Adipocyte (in vitro differentiated cells): ENCODE measurements around the gene WDR49.

Source experiments
- DNase-seq: peaks from one replicate; pipeline ENCODE4 v3.0.0-alpha.2; 2015; ENCODE audit warnings: low read depth
- H3K27me3 ChIP-seq: replicated peaks from 2 replicates; pipeline ENCODE4 v1.7.0; 2013; ENCODE audit warnings: mild to moderate bottlenecking, low read length, moderate library complexity; ENCODE audit not compliant: control insufficient read depth, insufficient read depth
- H3K36me3 ChIP-seq: 2 replicates; pipeline ENCODE4 v1.7.0; 2013; ENCODE audit warnings: low read length, mild to moderate bottlenecking, moderate library complexity; ENCODE audit not compliant: control insufficient read depth, insufficient read depth, severe bottlenecking
- H3K4me1 ChIP-seq: 2 replicates; pipeline ENCODE4 v1.7.0; 2013; ENCODE audit warnings: mild to moderate bottlenecking, low read length, moderate library complexity; ENCODE audit not compliant: control insufficient read depth, insufficient read depth
- H3K4me3 ChIP-seq: 2 replicates; pipeline ENCODE4 v1.7.0; 2013; ENCODE audit warnings: mild to moderate bottlenecking, low read length, moderate library complexity
- H3K9ac ChIP-seq: 2 replicates; pipeline ENCODE4 v1.7.0; 2013; ENCODE audit warnings: mild to moderate bottlenecking, low read length, moderate library complexity
- H3K9me3 ChIP-seq: 2 replicates; pipeline ENCODE4 v1.7.0; 2013; ENCODE audit warnings: mild to moderate bottlenecking, low read length, moderate library complexity; ENCODE audit not compliant: control insufficient read depth

Gene WDR49

DNA sequence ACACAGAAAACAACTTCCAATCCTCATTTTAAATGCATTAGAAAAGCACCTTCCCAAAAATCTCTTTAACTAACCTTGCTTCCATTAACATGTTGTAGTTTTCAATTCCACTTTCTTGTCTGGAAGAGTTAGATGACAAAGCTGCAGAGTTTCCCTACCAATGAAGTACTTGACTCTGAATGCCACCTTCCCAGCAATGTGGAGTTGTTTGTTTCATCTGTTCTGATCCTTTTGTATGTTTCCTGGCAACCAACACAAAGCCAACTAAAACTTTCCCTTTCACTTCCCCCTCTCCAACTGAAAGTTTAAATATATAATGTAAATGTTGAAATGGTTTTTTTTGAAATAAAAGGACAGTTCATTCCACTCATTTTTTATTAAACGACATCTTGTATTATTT lies at the start of gene WDR49:
TSS of gene WDR49 (minus strand) at position 183 of the 400 bp plus-strand sequence. CDS start 517 bp downstream, outside the sequence.
- Histone ChIP-seq H3K9me3 (no peaks in the 10 kb centered on the region), H3K4me1 (no peaks in the 10 kb centered on the region), H3K27me3 (no peaks in the 10 kb centered on the region), H3K4me3 (no peak within 1 kb of the TSS), H3K36me3 (no peaks in the 10 kb centered on the region), H3K9ac (no peak within 1 kb of the TSS)
- no peak for DNase-seq

- no peaks in the 10 kb centered on the region for H3K9me3 ChIP-seq
- H3K9ac ChIP-seq = no peak overlapping the region
- H3K27me3 ChIP-seq = no peaks in the 10 kb centered on the region
- H3K36me3 ChIP-seq = peaks cover 33% of the 10 kb centered on the region
- H3K4me3 ChIP-seq = no peak overlapping the region
- peaks cover 15% of the 10 kb centered on the region for H3K4me1 ChIP-seq
- no peak for DNase-seq
These were observed 47.2 kb upstream of the WDR49 start for GRCh38 chr3:167700926-167701325.

- peaks cover 12% of the 10 kb centered on the region for H3K4me1 ChIP-seq
- H3K27me3 ChIP-seq = no peaks in the 10 kb centered on the region
- H3K36me3 ChIP-seq = peaks cover 39% of the 10 kb centered on the region
These were observed 46.3 kb upstream of the WDR49 start for GRCh38 chr3:167700046-167700445.

DNA sequence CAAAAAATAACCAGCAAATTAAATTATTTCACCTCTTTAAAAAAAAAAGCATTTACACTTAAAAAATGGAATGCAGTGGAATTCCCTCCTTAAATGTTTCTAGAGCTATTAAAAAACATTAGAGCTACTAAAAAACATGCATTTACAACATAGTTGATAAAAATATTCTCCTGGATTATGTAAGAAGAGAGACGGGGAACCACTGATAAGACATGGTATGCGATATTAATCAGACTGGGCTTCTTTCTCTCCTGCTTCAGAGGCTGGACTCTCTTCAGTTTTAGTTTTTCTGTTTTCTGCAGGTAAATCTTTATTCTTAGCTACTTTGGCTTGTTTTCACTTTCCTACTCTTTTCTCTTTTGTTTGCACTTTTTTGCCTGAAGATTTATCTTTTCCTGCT lies 40.4 kb upstream of the WDR49 start:
- H3K36me3 ChIP-seq = peaks cover 45% of the 10 kb centered on the region
- no peak overlapping the region for H3K9ac ChIP-seq
- no peaks in the 10 kb centered on the region for H3K9me3 ChIP-seq
- H3K27me3 ChIP-seq = no peaks in the 10 kb centered on the region
- no peak overlapping the region for H3K4me3 ChIP-seq
- no peak for DNase-seq
- H3K4me1 ChIP-seq = peaks cover 10% of the 10 kb centered on the region

More at GRCh38 chr3:167700046-167700445, 46.3 kb upstream of the WDR49 start:
- Histone ChIP-seq H3K4me3 (no peak overlapping the region), H3K9me3 (no peaks in the 10 kb centered on the region), H3K9ac (no peak overlapping the region)
- no peak for DNase-seq

- DNase-seq = no peak
- H3K9me3 ChIP-seq = no peaks in the 10 kb centered on the region
- H3K9ac ChIP-seq = no peak overlapping the region
- no peaks in the 10 kb centered on the region for H3K27me3 ChIP-seq
- H3K36me3 ChIP-seq = peaks cover 51% of the 10 kb centered on the region
- no peak overlapping the region for H3K4me3 ChIP-seq
- H3K4me1 ChIP-seq = peaks cover 10% of the 10 kb centered on the region
These were observed 37.6 kb upstream of the WDR49 start for GRCh38 chr3:167691366-167691765.

- Histone ChIP-seq H3K9ac (no peak overlapping the region), H3K4me3 (no peak overlapping the region), H3K27me3 (no peaks in the 10 kb centered on the region), H3K36me3 (peaks cover 67% of the 10 kb centered on the region), H3K4me1 (no peaks in the 10 kb centered on the region), H3K9me3 (no peaks in the 10 kb centered on the region)
- DNase-seq = peak; percentile 80
These were observed 30.7 kb upstream of the WDR49 start for GRCh38 chr3:167684388-167684993.

DNA sequence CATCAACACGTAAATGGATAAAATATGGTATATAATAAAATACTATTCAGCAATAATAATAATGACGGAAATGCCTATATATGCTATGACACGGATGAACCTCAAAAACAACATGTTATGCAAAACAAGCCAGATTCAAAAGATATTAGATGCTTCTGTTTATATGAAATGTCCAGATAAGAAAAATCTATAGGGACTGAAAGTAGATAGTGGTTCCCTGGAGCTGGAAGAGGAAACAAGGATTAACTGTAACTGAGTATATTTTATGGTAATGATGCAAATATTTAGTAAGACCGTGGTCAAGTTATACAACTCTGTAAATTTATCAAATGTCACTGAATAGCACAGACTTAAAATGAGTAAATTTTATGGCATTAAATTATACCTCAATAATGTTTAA lies 25.8 kb upstream of the WDR49 start:
- DNase-seq = no peak
- H3K4me1 ChIP-seq = no peaks in the 10 kb centered on the region
- H3K9ac ChIP-seq = no peak overlapping the region
- H3K9me3 ChIP-seq = peaks cover 18% of the 10 kb centered on the region
- H3K27me3 ChIP-seq = no peaks in the 10 kb centered on the region
- peaks cover 72% of the 10 kb centered on the region for H3K36me3 ChIP-seq
- no peak overlapping the region for H3K4me3 ChIP-seq

DNA sequence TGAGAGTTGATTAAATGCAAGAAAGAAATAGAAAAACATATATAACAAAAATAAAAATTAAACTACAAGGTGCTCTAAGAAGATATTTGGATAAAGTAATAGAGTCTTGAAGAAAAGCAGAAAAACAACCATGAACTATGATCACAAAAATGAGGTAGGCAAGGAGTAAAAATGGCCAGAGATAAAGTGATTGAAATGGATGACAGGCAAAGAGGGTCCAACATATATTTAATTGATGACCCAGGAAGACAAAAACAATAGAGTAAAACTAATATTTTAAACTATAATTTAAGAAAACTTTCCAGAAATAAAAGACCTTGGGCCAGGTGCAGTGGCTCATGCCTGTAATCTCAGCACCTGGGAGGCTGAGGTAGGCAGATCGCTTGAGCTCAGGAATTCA lies 22.1 kb upstream of the WDR49 start:
- H3K9me3 ChIP-seq = peaks cover 18% of the 10 kb centered on the region
- no peaks in the 10 kb centered on the region for H3K4me1 ChIP-seq
- peaks cover 59% of the 10 kb centered on the region for H3K36me3 ChIP-seq
- no peak overlapping the region for H3K9ac ChIP-seq
- no peak for DNase-seq
- no peak overlapping the region for H3K4me3 ChIP-seq
- H3K27me3 ChIP-seq = no peaks in the 10 kb centered on the region

DNA sequence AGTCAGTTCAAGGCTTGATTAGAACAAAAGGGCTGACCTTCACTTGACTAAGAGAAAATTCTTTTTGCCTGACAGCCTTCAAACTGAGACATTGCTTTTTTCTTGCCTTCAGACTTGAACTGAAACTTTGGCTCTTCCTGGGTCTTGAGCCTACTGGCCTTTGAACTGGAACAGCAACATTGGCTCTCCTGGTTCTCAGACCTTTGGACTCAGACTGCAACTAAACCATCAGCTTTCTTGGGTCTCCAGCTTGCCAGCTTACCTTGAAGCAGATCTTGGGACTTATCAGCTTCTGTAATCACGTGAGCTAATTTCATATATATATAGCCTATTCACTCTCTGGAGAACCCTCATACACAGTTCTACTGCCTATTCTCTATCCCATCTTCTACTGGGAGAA lies 19.5 kb upstream of the WDR49 start:
- Histone ChIP-seq H3K36me3 (peaks cover 42% of the 10 kb centered on the region), H3K4me1 (peaks cover 8% of the 10 kb centered on the region), H3K27me3 (no peaks in the 10 kb centered on the region), H3K9me3 (peaks cover 18% of the 10 kb centered on the region), H3K4me3 (no peak overlapping the region), H3K9ac (no peak overlapping the region)
- no peak for DNase-seq

DNA sequence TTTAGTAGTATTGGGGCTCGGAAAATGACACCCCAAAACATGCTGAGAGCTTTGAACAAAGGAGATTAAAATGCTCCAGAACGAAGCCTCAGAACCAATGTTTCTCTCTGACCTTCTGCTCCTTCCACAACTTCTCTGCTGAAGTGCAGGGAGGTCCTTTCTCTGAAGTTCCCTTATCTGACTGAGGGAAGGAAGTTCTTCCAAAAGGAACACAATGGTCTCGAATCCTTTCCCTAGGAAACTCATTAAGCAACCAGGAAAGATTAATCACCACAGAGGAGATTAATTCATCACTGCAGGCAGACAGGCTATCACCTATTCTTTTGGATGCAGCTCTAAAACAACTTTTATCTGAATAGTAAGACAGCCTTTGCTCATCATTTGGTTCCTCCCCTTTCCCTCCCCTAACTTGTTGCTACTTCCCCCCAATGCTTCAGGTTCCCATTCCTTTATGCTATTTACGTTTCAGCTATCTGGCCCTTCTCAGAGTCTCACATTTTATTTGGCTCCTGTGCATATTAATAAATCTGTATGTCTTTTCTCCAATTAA lies 18.2 kb upstream of the WDR49 start:
- H3K36me3 ChIP-seq = peaks cover 40% of the 10 kb centered on the region
- H3K4me1 ChIP-seq = peaks cover 8% of the 10 kb centered on the region
- H3K27me3 ChIP-seq = no peaks in the 10 kb centered on the region
- no peak overlapping the region for H3K4me3 ChIP-seq
- H3K9ac ChIP-seq = no peak overlapping the region
- no peak for DNase-seq
- H3K9me3 ChIP-seq = peaks cover 18% of the 10 kb centered on the region

GRCh38 chr3:167669699-167670098 lies 16.0 kb upstream of the WDR49 start:
- Histone ChIP-seq H3K4me1 (peaks cover 8% of the 10 kb centered on the region), H3K36me3 (peaks cover 17% of the 10 kb centered on the region), H3K9me3 (no peaks in the 10 kb centered on the region), H3K9ac (no peak overlapping the region), H3K27me3 (no peaks in the 10 kb centered on the region), H3K4me3 (no peak overlapping the region)
- no peak for DNase-seq

- H3K4me3 ChIP-seq = no peak overlapping the region
- no peak overlapping the region for H3K9ac ChIP-seq
- no peaks in the 10 kb centered on the region for H3K27me3 ChIP-seq
- no peaks in the 10 kb centered on the region for H3K9me3 ChIP-seq
- DNase-seq = no peak
- peaks cover 7% of the 10 kb centered on the region for H3K36me3 ChIP-seq
- H3K4me1 ChIP-seq = peaks cover 8% of the 10 kb centered on the region
These were observed 14.9 kb upstream of the WDR49 start for GRCh38 chr3:167668651-167669050.
